GM21528 (cell line): ENCODE data around the gene SORCS2.
"Not testable (repeated sequence)": the region's sequence is repeated elsewhere in the genome, so short reads cannot be mapped to it uniquely, and the experiment has no call there.

Experiments
- ATAC-seq: cut with Tn5 transposase; IDR thresholded peaks from one replicate; pipeline ENCODE4 v1.9.1; 2021; ENCODE audit warnings: mild to moderate bottlenecking, moderate library complexity; ENCODE audit not compliant: unreplicated experiment, low FRiP score

The SORCS2 gene

GRCh38 chr4:7215187-7215586 is 22.8 kb downstream of the SORCS2 start:
- ATAC-seq = not testable (repeated sequence)

GRCh38 chr4:7217039-7217438 is 24.7 kb downstream of the SORCS2 start:
- no peak for ATAC-seq

DNA sequence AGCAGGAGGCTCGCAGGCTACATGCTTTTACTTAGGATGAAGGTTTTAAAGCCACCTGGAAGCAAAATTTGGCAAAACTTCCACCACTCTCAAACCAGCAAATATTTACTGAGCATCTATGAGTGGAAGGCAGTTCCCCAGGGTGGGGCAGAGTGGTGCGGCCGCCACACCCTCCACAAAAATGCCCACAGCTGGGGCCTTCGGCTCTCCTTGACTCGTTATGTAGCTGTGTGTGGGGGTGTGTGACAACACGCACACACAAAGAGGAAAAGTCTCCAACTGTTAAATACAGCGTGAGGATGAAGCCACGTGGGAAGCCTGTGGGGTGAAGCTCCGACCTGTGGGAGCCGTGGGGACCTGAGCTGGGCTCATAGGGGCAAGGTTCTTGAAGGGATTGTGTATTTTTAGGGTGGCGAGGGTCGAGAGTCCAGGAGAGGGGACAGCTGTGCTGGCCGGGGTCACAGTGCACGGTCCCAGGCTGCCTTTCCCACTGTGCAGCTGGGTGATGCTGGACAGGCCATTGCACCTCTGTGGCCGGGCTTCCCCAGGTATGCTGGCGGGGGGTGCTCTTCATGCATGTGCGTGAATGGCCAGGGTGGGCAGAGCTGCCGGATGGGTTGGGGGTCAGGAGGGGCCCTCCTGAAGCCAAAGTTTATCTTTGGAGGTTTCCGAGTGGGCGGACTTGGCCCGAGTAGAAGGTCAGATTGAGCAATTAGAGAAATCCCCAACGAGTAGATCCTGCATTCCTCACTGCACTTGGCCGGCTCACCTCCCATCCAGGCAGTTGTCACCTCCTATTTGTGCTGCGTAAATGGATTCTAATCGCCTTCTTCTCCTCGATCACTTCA is 25.4 kb downstream of the SORCS2 start:
- ATAC-seq = no peak

DNA sequence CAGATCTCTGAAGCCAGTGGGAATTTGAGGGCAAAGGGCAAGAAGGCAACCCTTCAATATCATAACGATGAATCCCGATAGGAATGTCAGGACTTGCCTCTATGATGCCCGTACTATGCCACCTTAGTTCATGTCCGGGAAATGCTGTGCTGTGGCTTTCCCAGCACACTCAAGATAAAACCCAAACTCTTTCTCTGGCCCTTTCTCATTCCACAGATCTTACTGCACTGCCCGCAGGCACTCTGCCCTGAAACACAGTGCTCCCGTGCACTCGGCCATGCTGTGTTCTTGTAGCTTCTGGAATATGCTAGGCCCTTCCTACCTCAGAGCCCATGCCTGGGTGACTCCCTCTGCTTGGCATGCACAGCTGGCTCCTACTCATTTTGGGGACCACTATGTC is 26.3 kb downstream of the SORCS2 start:
- no peak for ATAC-seq

DNA sequence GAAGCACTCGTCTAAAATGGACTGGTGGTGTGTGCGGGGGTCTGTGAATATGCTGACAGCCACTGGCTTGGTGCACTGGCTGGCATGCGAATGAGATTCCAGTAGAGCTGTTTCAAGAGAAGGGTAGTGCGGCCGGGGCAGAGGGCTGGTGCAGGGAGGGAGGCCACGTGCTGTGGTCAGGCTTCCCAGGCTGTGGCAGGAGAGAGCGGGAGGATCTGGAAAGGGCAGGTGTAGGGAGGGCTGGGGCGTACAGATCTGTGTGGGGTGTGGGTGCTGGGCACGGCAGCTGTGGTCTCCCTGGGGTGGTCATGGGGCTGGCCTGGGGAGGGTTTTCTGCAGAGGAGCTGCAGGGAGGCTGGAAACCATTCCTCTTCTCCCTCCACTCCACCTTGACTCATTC is 30.2 kb downstream of the SORCS2 start:
- ATAC-seq = no peak

DNA sequence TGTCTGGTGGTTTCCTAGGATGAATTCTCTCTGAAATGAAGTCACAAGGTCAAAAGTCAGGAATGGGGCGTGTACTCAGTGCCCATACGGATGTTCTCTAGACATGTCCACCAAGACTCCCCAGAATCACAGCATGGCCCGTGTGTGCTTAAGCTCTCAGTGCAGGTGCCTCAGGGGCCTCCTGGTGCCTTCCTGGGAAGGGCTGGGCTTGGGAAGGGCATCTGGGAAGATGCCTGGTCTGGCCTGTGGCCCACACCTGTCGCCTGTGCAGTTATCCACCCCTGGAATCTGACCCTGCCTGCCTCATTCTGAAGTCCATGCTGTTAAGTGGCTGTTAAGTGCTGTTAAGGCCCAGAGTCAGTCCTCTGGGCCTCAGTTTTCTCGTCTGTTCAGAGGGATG is 31.2 kb downstream of the SORCS2 start:
- no peak for ATAC-seq

- no peak for ATAC-seq
Observed at GRCh38 chr4:7224001-7224400, 31.7 kb downstream of the SORCS2 start.

DNA sequence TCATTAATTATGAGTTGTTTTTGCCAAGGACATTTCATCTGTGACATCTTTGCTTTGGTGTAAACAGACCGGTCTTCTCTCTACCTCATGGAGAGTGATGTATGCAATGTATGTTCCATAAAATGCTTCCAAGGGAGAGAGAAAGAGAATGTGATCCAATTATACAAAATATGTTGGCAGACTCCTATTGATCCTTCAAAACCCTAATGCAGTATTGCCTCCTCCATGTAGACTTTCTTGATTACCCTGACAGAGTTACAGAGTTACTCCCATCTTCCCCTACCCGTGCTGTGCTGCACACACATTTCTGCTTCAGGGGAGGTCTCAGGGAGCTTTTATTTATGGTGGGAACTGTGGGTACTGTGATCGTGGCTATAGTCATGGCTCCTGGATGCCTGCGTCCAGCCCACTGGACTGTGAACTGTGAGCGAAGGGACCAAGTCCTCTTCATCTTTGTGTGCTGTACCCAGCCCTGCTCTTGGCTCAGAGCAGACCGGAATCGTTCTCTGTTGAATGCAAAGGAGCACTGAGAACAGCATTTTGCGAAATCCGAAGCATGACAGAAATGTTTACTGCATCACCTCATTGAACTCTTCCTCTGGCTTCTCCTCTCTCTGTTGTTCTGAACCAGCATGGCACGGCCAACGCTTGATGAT is 32.7 kb downstream of the SORCS2 start:
- ATAC-seq = no peak

- no peak for ATAC-seq
Observed at GRCh38 chr4:7226439-7226838, 34.1 kb downstream of the SORCS2 start.

DNA sequence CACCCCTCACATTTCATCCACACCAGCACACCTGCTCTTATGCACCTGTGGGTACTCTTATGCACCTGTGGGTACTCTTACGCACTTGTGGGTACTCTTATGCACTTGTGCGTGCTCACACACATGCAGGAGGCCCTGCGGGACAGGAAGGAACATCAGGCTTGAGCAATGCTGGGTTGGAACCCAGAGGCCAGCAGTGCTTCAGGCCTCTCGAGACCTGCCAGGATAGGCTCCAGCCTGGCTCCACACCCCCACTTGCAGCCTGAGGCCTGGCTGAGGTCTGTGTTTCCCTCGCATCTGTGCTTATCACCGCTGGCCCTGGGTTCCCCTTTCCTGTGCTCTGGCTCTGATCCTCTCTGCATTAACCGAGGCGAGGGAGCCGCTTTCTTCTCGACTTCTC is 34.7 kb downstream of the SORCS2 start:
- no peak for ATAC-seq

GRCh38 chr4:7228734-7229133 is 36.4 kb downstream of the SORCS2 start:
- ATAC-seq = no peak

DNA sequence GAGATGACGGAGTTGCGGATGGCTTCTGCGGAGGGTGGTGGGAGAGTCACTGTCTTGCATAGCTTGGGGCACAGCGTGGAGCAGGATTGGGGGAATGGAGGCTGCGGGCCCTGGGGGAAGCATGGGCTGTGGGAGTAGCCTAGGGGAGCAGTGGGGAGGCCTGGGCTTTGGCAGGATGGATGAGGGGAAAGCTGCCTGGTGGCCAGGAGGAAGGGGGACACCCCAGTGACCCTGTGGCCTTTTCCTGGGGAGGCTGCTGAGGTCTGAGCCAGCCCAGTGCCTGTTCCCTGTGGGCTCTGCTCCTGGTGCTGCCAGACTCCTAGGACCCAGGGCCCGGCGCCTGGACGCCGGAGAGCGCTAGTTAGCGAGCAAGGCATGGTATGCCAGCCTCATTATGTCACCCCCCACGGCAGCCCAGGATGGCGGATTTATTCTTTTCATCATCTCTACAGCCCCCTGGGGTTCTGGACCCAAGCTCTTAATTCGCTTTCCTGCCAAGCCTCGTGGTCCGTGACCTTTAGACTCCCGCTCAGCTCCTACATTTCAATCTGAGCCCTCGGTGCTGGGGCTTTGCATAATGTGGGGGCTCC is 39.8 kb downstream of the SORCS2 start:
- no peak for ATAC-seq

- ATAC-seq = no peak
Observed at GRCh38 chr4:7233006-7233580, 40.8 kb downstream of the SORCS2 start.

DNA sequence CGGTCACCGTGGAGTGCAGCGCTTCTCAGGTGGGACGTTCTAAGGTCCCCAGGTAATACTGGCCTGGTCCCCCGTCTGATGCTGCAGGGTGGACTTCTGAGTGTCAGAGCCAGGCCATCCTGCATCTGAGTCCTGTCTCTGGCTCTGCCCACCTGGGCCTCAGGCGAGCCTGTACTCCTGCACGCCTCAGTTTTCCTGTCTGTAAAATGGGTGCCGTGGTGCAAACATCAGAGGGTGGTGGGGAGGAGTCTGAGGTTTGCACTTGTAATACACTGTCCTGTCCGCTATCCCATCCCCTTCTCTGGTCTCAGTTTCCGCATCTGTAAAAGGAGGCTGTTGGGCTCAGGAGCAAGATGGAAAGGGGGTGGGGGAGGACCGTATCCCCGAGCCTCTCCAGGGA is 41.3 kb downstream of the SORCS2 start:
- ATAC-seq = no peak

DNA sequence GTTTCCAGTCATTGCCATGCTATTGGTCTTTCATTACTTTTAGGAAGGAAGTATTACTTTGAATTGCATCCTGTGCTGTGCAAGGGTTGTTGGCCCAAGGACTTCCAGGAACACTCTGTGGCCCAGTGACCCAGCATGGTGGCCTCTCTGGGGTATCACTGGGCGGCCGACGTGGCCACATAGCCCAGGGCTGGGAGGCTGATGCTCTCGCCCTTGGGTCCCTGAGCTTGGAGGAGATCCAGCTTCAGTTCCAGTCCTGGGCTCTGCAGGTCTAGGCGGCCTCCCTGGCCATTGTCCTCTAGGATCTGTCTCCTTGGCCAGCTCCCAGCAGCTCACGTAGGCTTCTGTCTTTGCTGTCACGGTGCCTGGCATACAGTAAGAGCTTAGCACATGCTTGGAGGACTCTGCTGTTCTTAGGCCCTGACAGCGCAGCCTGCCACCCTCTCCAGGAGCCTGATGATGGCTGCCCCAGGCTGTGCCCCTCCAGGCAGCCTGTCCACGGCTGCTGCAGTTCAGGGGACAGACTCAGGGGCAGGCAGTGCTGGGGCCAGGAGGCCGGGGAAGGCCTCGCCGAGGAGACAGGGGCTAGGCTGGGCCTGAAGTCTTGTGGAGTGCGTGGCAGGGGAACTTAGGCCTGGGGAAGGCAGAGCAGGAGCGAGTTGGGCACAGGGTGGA is 42.2 kb downstream of the SORCS2 start:
- ATAC-seq = no peak

DNA sequence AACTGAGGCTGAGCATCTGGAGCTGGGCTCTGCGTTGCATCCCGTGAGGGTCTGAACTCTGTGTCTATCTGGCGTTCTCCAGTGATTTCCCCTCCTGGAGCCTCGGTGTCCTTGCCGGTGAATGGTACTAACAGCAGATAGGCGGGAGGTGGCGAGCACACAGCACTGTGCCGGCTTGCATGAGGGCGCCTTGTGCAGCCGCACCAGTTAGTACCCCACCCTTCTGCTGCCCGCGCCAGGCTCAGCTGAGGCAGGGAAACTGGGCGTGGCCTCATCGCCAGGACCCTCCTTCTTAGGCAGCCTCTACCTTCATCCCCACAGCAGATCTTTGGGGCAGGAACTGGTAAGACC is 42.7 kb downstream of the SORCS2 start:
- ATAC-seq = no peak

DNA sequence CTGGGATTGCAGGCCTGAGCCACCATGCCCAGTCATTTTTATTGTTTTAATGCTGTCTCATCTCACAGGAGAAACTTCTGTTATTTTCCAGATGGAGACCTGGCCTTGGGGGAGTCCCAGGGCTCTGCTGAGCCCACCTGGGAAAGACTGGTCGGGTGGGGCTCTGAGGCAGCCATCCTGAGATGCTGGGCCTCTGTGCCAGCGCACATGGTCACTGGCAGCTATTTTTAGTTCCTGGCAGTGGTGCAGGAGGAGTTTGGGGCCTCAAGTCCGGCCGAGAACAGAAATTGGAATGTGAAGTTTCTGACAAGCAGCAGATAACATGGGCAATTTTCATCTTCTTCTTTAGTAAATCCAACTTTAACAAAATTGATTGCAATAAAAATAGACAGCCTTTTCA is 44.5 kb downstream of the SORCS2 start:
- ATAC-seq = no peak

GRCh38 chr4:7237873-7238272 is 45.5 kb downstream of the SORCS2 start:
- no peak for ATAC-seq

GRCh38 chr4:7238300-7238960 is 46.1 kb downstream of the SORCS2 start:
- ATAC-seq = no peak

- ATAC-seq = no peak
Observed at GRCh38 chr4:7239101-7239820, 46.9 kb downstream of the SORCS2 start.
